ENCODE measurements around the gene AIFM1. TPM values are rescaled to one million over a fixed set of nuclear protein-coding genes. Genes with fewer than 3 reads are reported as not detected.

AIFM1 gene
- polyA plus RNA-seq, 1 donor (not counting 4 experiments of a cell fraction or from before 2014, with no cell fraction given): 52.5 TPM

GRCh38 chrX:130110379-130111219 is 55.0 kb downstream of the AIFM1 start, which contains the start of gene ELF4:
TSS of gene ELF4 (minus strand) at chrX:130110497. CDS start at chrX:130081330, 29,167 bp downstream.
- no peaks in the 10 kb centered on the region for H3K27me3 ChIP-seq (ENCODE audit: control insufficient read depth, extremely low read depth, insufficient read depth, low read length)

GRCh38 chrX:130109429-130110378 is 55.9 kb downstream of the AIFM1 start:
- Histone ChIP-seq H3K4me3 (ENCODE audit: control insufficient read depth in 2 of 3, extremely low read depth in 1 of 3, insufficient read depth in 2 of 3, low read depth in 1 of 3, low read length in 3 of 3) (peak overlapping the region; percentile 52 to 73 (median 63)), H2AFZ (ENCODE audit: control insufficient read depth, low read length) (no peak overlapping the region), H3K79me2 (ENCODE audit: control insufficient read depth, insufficient read depth, low read length) (peaks cover 46% of the 10 kb centered on the region)

More at GRCh38 chrX:130110379-130111219, 55.0 kb downstream of the AIFM1 start, which contains the start of gene ELF4:
- TF ChIP-seq EZH2 (IDR thresholded peaks at IDR 0.05; ENCODE audit: low read length) (no peak), CTCF (optimal IDR thresholded peaks at IDR 0.05 in 1 of 3, IDR thresholded peaks at IDR 0.05 in 1 of 3, conservative IDR thresholded peaks at IDR 0.05 in 1 of 3; ENCODE audit: extremely low read depth in 1 of 3, insufficient read depth in 2 of 3, low read length in 3 of 3) (peak in 1 of 3 experiments; percentile 9)
- no peaks in the 10 kb centered on the region for H3K9me1 ChIP-seq (ENCODE audit: control insufficient read depth, extremely low read depth, insufficient read depth, low read length)
- H3K27ac ChIP-seq (ENCODE audit: control insufficient read depth, insufficient read depth, low read length): peak within 1 kb of the TSS; percentile 76
- peak within 1 kb of the TSS; percentile 52 to 73 (median 63) for H3K4me3 ChIP-seq (ENCODE audit: control insufficient read depth in 2 of 3, extremely low read depth in 1 of 3, insufficient read depth in 2 of 3, low read depth in 1 of 3, low read length in 3 of 3)
- H3K36me3 ChIP-seq (ENCODE audit: control insufficient read depth in 2 of 2, extremely low read depth in 1 of 2, insufficient read depth in 2 of 2, low read length in 2 of 2): peaks cover 0 to 1% of the 10 kb centered on the region in 2 experiments
- H3K79me2 ChIP-seq (ENCODE audit: control insufficient read depth, insufficient read depth, low read length): peaks cover 39% of the 10 kb centered on the region
- peak within 1 kb of the TSS; percentile 84 for H3K4me2 ChIP-seq (ENCODE audit: control insufficient read depth, extremely low read depth, insufficient read depth, low read depth, low read length)
- peaks cover 6% of the 10 kb centered on the region for H4K20me1 ChIP-seq (ENCODE audit: control insufficient read depth, extremely low read depth, insufficient read depth, low read length)
- DNase-seq (ENCODE audit: low read depth, low spot score): no peak
- H3K9ac ChIP-seq (ENCODE audit: control insufficient read depth, extremely low read depth, insufficient read depth, low read length): peak within 1 kb of the TSS; percentile 85
- dilution Hi-C loops (cut with MboI; ENCODE audit: extremely low pct_ligation_motif_present, low sequenced_read_pairs): no loop called here
- H3K9me3 ChIP-seq (ENCODE audit: control insufficient read depth, low read depth, low read length): no peaks in the 10 kb centered on the region
- no peak within 1 kb of the TSS for H2AFZ ChIP-seq (ENCODE audit: control insufficient read depth, low read length)
- H3K4me1 ChIP-seq (ENCODE audit: control insufficient read depth, extremely low read depth, insufficient read depth, low read length): peaks cover 32% of the 10 kb centered on the region
- no peak for FAIRE-seq

More at GRCh38 chrX:130109429-130110378, 55.9 kb downstream of the AIFM1 start:
- Histone ChIP-seq H3K4me2 (ENCODE audit: control insufficient read depth, extremely low read depth, insufficient read depth, low read depth, low read length) (peak overlapping the region; percentile 84), H4K20me1 (ENCODE audit: control insufficient read depth, extremely low read depth, insufficient read depth, low read length) (peaks cover 6% of the 10 kb centered on the region), H3K9me3 (ENCODE audit: control insufficient read depth, low read depth, low read length) (no peaks in the 10 kb centered on the region), H3K27ac (ENCODE audit: control insufficient read depth, insufficient read depth, low read length) (peak overlapping the region; percentile 76), H3K9ac (ENCODE audit: control insufficient read depth, extremely low read depth, insufficient read depth, low read length) (peak overlapping the region; percentile 85), H3K27me3 (ENCODE audit: control insufficient read depth, extremely low read depth, insufficient read depth, low read length) (no peaks in the 10 kb centered on the region), H3K36me3 (ENCODE audit: control insufficient read depth in 2 of 2, extremely low read depth in 1 of 2, insufficient read depth in 2 of 2, low read length in 2 of 2) (peaks cover 0 to 1% of the 10 kb centered on the region in 2 experiments), H3K4me1 (ENCODE audit: control insufficient read depth, extremely low read depth, insufficient read depth, low read length) (peaks cover 30% of the 10 kb centered on the region), H3K9me1 (ENCODE audit: control insufficient read depth, extremely low read depth, insufficient read depth, low read length) (no peaks in the 10 kb centered on the region)
- FAIRE-seq: no peak
- dilution Hi-C loops (cut with MboI; ENCODE audit: extremely low pct_ligation_motif_present, low sequenced_read_pairs): no loop called here
- TF ChIP-seq EZH2 (IDR thresholded peaks at IDR 0.05; ENCODE audit: low read length): no peak
- no peak for TF ChIP-seq CTCF (optimal IDR thresholded peaks at IDR 0.05 in 1 of 3, IDR thresholded peaks at IDR 0.05 in 1 of 3, conservative IDR thresholded peaks at IDR 0.05 in 1 of 3; ENCODE audit: extremely low read depth in 1 of 3, insufficient read depth in 2 of 3, low read length in 3 of 3)
- no peak for DNase-seq (ENCODE audit: low read depth, low spot score)
